ENCODE results near the gene EEF1G.

Gene EEF1G

DNA sequence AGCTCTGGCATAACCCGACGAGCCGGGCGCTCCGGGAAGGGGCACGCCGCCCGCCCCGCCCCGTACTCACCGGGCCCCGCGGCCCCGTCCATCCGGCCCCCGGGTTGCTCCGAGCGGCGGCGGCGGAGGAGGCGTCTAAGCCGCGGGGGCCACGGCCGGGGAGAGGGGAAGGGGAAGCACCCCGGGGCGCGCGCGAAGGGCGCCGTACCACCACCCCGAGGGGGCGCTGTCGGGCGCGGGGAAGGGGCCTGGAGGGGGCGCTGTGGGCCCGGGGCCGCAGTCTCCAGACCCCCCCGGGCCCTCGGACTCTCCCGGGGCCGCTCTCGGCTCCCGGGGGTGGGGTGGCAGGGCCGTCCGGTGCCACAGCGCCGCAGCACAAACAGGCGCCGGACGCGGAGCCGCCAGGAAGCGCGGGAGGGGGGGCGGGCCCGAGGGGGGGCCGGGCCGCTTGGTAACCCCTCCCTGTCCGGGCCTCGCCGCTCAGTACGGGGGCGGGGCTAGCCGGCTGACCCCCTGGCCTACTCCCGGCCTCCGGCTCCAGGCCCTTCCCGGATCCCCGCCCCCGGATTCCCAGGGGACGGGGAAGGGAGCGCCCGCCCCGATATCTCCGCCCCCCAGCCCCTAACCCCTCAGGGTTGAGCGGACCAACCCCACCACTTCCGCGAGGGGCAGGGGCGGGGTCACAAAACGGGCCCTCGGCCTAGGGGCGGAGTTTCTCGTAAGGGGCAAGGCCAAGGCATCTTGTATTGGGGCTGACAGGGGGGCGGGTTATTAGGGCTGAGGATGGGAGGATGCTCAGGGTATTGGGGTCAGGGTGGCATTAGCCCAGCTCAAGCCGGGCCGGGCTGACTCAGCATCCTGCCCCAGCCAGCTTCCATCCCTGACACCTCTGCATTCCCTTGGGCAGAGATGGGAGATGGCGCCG, 38.9 kb upstream of the EEF1G start, which contains the start of the genes EML3 and ROM1 (continued):
- TF ChIP-seq ZNF148 (tag by site-specific recombination; IDR thresholded peaks at IDR 0.05; ENCODE audit: borderline replicate concordance) (no peak), SP3 (tag by site-specific recombination; IDR thresholded peaks at IDR 0.05) (peak; percentile 79), SALL2 (tag by site-specific recombination; IDR thresholded peaks at IDR 0.05; ENCODE audit: borderline replicate concordance) (no peak), ZNF510 (tag by site-specific recombination; IDR thresholded peaks at IDR 0.05; ENCODE audit: insufficient replicate concordance) (no peak), ZNF549 (tag by site-specific recombination; IDR thresholded peaks at IDR 0.05) (no peak), ZBTB8A (tag by site-specific recombination; IDR thresholded peaks at IDR 0.05) (peak; percentile 79), ZNF473 (tag by site-specific recombination; IDR thresholded peaks at IDR 0.05) (no peak), ZFP3 (tag by site-specific recombination; IDR thresholded peaks at IDR 0.05; ENCODE audit: low read depth) (no peak), GLIS2 (tag by site-specific recombination; IDR thresholded peaks at IDR 0.05) (peak; percentile 69), HOXA7 (CRISPR knock-in tag; IDR thresholded peaks at IDR 0.05; ENCODE audit: borderline replicate concordance) (no peak), ZFHX2 (tag by site-specific recombination; conservative IDR thresholded peaks at IDR 0.05) (peak; percentile 8; the same call in 1 of the 2 replicates), BCL6B (tag by site-specific recombination; IDR thresholded peaks at IDR 0.05) (no peak), ZNF571 (tag by site-specific recombination; IDR thresholded peaks at IDR 0.05) (no peak), ZNF394 (tag by site-specific recombination; IDR thresholded peaks at IDR 0.05; ENCODE audit: borderline replicate concordance) (no peak), ZNF776 (tag by site-specific recombination; IDR thresholded peaks at IDR 0.05; ENCODE audit: borderline replicate concordance) (no peak), SP2 (tag by site-specific recombination; IDR thresholded peaks at IDR 0.05) (peak; percentile 82), ZXDB (tag by site-specific recombination; IDR thresholded peaks at IDR 0.05) (peak; percentile 26; the same call in 1 of the 2 replicates), ZBTB20 (tag by site-specific recombination; IDR thresholded peaks at IDR 0.05) (peak; percentile 10; the same call in 1 of the 2 replicates), ZNF2 (tag by site-specific recombination; IDR thresholded peaks at IDR 0.05) (no peak), ZNF112 (tag by site-specific recombination; IDR thresholded peaks at IDR 0.05) (no peak)

GRCh38 chr11:62611705-62612365, 38.1 kb upstream of the EEF1G start:
- ChIA-PET POLR2A (interaction anchor here (0.6 to 4.1 kb wide), 12 partner anchors 10 to 243 kb away, joined by 3 to 31 read pairs (median 5); partner anchors contain the start of genes B3GAT3, C11orf98, CSKMT and EEF1G), CTCF (interaction anchor here (0.5 to 3.2 kb wide), 26 partner anchors 8 to 1438 kb away, joined by 3 to 19 read pairs (median 4); partner anchors contain the start of genes B3GAT3, C11orf98, CSKMT and MTA2)
- Histone ChIP-seq H3K36me3 (ENCODE audit: control insufficient read depth in 2 of 2, insufficient read depth in 1 of 2, low read length in 2 of 2) (peaks cover 0 to 50% of the 10 kb centered on the region in 2 experiments; a peak in 1 of 3 replicates), H3K9me3 (ENCODE audit: control insufficient read depth, insufficient read depth, low read depth, low read length) (no peaks in the 10 kb centered on the region), H3K4me1 (ENCODE audit: control insufficient read depth, insufficient read depth, low read length) (no peaks in the 10 kb centered on the region), H3K27ac (ENCODE audit: extremely low read depth, low read depth, low read length) (peak overlapping the region; percentile 64), H3K4me3 (ENCODE audit: low read depth, low read length) (peak overlapping the region; percentile 55)
- peak; percentile 76 for TF ChIP-seq PATZ1 (tag by site-specific recombination; IDR thresholded peaks at IDR 0.05)
- TF ChIP-seq GLIS2 (tag by site-specific recombination; IDR thresholded peaks at IDR 0.05), result peak; percentile 81
- 0 out of 2 replicates have a peak, but pooled peaks have one; percentile 12 for TF ChIP-seq PRDM1 (tag by site-specific recombination; IDR thresholded peaks at IDR 0.05)
- peak; percentile 23; the same call in 1 of the 2 replicates for TF ChIP-seq SP2 (tag by site-specific recombination; IDR thresholded peaks at IDR 0.05)
- peak; percentile 69 for TF ChIP-seq ZBTB8A (tag by site-specific recombination; IDR thresholded peaks at IDR 0.05)
- no peak for TF ChIP-seq ZNF280C (tag by site-specific recombination; IDR thresholded peaks at IDR 0.05)
- peak; percentile 17; the same call in 1 of the 2 replicates for TF ChIP-seq ZNF629 (tag by site-specific recombination; IDR thresholded peaks at IDR 0.05)
- TF ChIP-seq ZNF16 (tag by site-specific recombination; IDR thresholded peaks at IDR 0.05; ENCODE audit: low read depth), result peak; percentile 92
- TF ChIP-seq KLF1 (tag by site-specific recombination; IDR thresholded peaks at IDR 0.05), result no peak
- TF ChIP-seq ZNF24 (tag by site-specific recombination; IDR thresholded peaks at IDR 0.05), result no peak
